WTC11 (cell line): ENCODE measurements around the gene POLDIP3. TPM values are rescaled to one million over a fixed set of nuclear protein-coding genes. Genes with fewer than 3 reads are reported as not detected.

Experiments
- ATAC-seq: fragments of 200-7000 bp; cut with Tn5 transposase; 2 replicates; pipeline ENCODE4 v1.10.0; 2021; ENCODE audit warnings: mild to moderate bottlenecking, moderate library complexity
- CTCF ChIA-PET: fragments of 300-600 bp; sonication (Branson Sonifier 250); formaldehyde crosslinking; loops from one replicate; lab custom pipeline; 2021; ENCODE audit warnings: antibody characterized with exemption; lab: Charles Lee
- POLR2A ChIA-PET: fragments of 350-600 bp; sonication (Branson Sonifier 250); formaldehyde crosslinking; loops from one replicate; lab custom pipeline; 2021; ENCODE audit warnings: antibody characterized with exemption; lab: Charles Lee
- DNase-seq: peaks from one replicate; pipeline ENCODE4 v3.0.0; 2021; ENCODE audit warnings: low spot score
- H3K27ac Mint-ChIP-seq: 2 replicates; pipeline ENCODE4 v1.8.0; 2021; ENCODE audit warnings: mixed read lengths
- H3K27me3 Mint-ChIP-seq: 2 replicates; pipeline ENCODE4 v1.8.0; 2021; ENCODE audit warnings: low read depth, mild to moderate bottlenecking, moderate library complexity, mixed read lengths
- H3K36me3 Mint-ChIP-seq: 2 replicates; pipeline ENCODE4 v1.8.0; 2021; ENCODE audit warnings: mixed read lengths
- H3K4me1 Mint-ChIP-seq: 2 replicates; pipeline ENCODE4 v1.8.0; 2022; ENCODE audit warnings: mixed read lengths
- H3K4me3 Mint-ChIP-seq: 2 replicates; pipeline ENCODE4 v1.8.0; 2021; ENCODE audit warnings: mild to moderate bottlenecking, moderate library complexity, mixed read lengths
- H3K9me3 Mint-ChIP-seq: 2 replicates; pipeline ENCODE4 v1.8.0; 2021; ENCODE audit warnings: mixed read lengths
- E2F4 ChIP-seq: sonication (generic); formaldehyde crosslinking; IDR thresholded peaks from 2 replicates; pipeline ENCODE4 v1.8.1; 2022; ENCODE audit warnings: low read depth, mild to moderate bottlenecking, moderate library complexity, missing genetic modification reagents, borderline replicate concordance
- ERG ChIP-seq: fragments of 250-450 bp; sonication (Bioruptor Pico); IDR thresholded peaks from 2 replicates; pipeline ENCODE4 v1.8.0; 2021; ENCODE audit warnings: mild to moderate bottlenecking
- HMGA2 ChIP-seq: fragments of 250-450 bp; sonication (Bioruptor Pico); IDR thresholded peaks from 2 replicates; pipeline ENCODE4 v1.4.0; 2021; ENCODE audit warnings: mild to moderate bottlenecking, moderate library complexity
- IRF1 ChIP-seq: sonication (generic); formaldehyde crosslinking; IDR thresholded peaks from 2 replicates; pipeline ENCODE4 v1.8.0; 2023; ENCODE audit warnings: missing genetic modification reagents
- JAZF1 ChIP-seq: fragments of 250-450 bp; sonication (Bioruptor Pico); IDR thresholded peaks from 2 replicates; pipeline ENCODE4 v1.9.0; 2021; ENCODE audit warnings: moderate library complexity, mild to moderate bottlenecking, inconsistent platforms
- JUN ChIP-seq: sonication (generic); formaldehyde crosslinking; IDR thresholded peaks from 2 replicates; pipeline ENCODE4 v1.8.0; 2023; ENCODE audit warnings: mild to moderate bottlenecking, missing genetic modification reagents
- NR1H2 ChIP-seq: sonication (generic); formaldehyde crosslinking; IDR thresholded peaks from 2 replicates; pipeline ENCODE4 v1.9.0; 2021; ENCODE audit warnings: mild to moderate bottlenecking, moderate library complexity, missing genetic modification reagents
- PREB ChIP-seq: sonication (generic); formaldehyde crosslinking; IDR thresholded peaks from 2 replicates; pipeline ENCODE4 v1.8.1; 2022; ENCODE audit warnings: mild to moderate bottlenecking, missing genetic modification reagents, moderate library complexity, borderline replicate concordance
- ZBTB21 ChIP-seq: sonication (generic); formaldehyde crosslinking; IDR thresholded peaks from 2 replicates; pipeline ENCODE4 v1.8.1; 2023; ENCODE audit warnings: mild to moderate bottlenecking, missing genetic modification reagents, borderline replicate concordance
- ZNF219 ChIP-seq: sonication (generic); formaldehyde crosslinking; IDR thresholded peaks from 2 replicates; pipeline ENCODE4 v1.8.0; 2023; ENCODE audit warnings: missing genetic modification reagents, mild to moderate bottlenecking, borderline replicate concordance
- ZNF281 ChIP-seq: sonication (generic); formaldehyde crosslinking; IDR thresholded peaks from 2 replicates; pipeline ENCODE4 v1.8.0; 2023; ENCODE audit warnings: mild to moderate bottlenecking, missing genetic modification reagents
- ZNF317 ChIP-seq: sonication (generic); formaldehyde crosslinking; IDR thresholded peaks from 2 replicates; pipeline ENCODE4 v1.8.1; 2023; ENCODE audit warnings: low read depth, mild to moderate bottlenecking, moderate library complexity, missing genetic modification reagents, borderline replicate concordance
- ZNF425 ChIP-seq: fragments of 250-450 bp; sonication (Bioruptor Pico); conservative IDR thresholded peaks from 2 replicates; pipeline ENCODE4 v1.9.0; 2021; ENCODE audit warnings: mild to moderate bottlenecking
- ZNF532 ChIP-seq: fragments of 250-450 bp; sonication (Bioruptor Pico); IDR thresholded peaks from 2 replicates; pipeline ENCODE4 v1.9.0; 2021; ENCODE audit warnings: mild to moderate bottlenecking, borderline replicate concordance
- ZNF671 ChIP-seq: fragments of 250-450 bp; sonication (Bioruptor Pico); IDR thresholded peaks from 2 replicates; pipeline ENCODE4 v1.8.0; 2021; ENCODE audit warnings: mild to moderate bottlenecking
- ZSCAN18 ChIP-seq: fragments of 250-450 bp; sonication (Bioruptor Pico); IDR thresholded peaks from 2 replicates; pipeline ENCODE4 v2.1.2; 2022; ENCODE audit warnings: mild to moderate bottlenecking, moderate library complexity
- total RNA-seq: library from RNA; stranded (reverse); gene quantifications from 3 replicates; pipeline ENCODE4 v1.2.3, GENCODE V29; 2021

The POLDIP3 gene
- total RNA-seq, 1 experiment from 2014 or later: 73.2 TPM

- H3K27ac Mint-ChIP-seq: no peak overlapping the region
- H3K4me3 Mint-ChIP-seq: no peak overlapping the region
- no peak for ATAC-seq
- H3K9me3 Mint-ChIP-seq: no peaks in the 10 kb centered on the region
- ChIA-PET POLR2A (no interaction called here), CTCF (interaction anchor here (0.5 to 1.4 kb wide), 4 partner anchors 17 to 434 kb away, joined by 3 to 4 read pairs (median 3); no protein-coding TSS in a partner anchor)
- H3K27me3 Mint-ChIP-seq: no peaks in the 10 kb centered on the region
- H3K36me3 Mint-ChIP-seq: peaks cover 8% of the 10 kb centered on the region
- TF ChIP-seq ZNF532 (CRISPR knock-in tag): no peak
- TF ChIP-seq NR1H2 (CRISPR knock-in tag): no peak
- TF ChIP-seq ZNF317 (CRISPR knock-in tag): no peak
- no peak for TF ChIP-seq JUN (CRISPR knock-in tag)
- no peak for TF ChIP-seq IRF1 (CRISPR knock-in tag)
- no peak for TF ChIP-seq ZBTB21 (CRISPR knock-in tag)
- no peak for TF ChIP-seq ZNF219 (CRISPR knock-in tag)
- TF ChIP-seq HMGA2 (CRISPR knock-in tag): no peak
- TF ChIP-seq ZNF281 (CRISPR knock-in tag): no peak
- no peak for TF ChIP-seq ERG (CRISPR knock-in tag)
- DNase-seq: no peak
- no peaks in the 10 kb centered on the region; the same call in 1 of the 2 replicates for H3K4me1 Mint-ChIP-seq
Measured at GRCh38 chr22:42626431-42626830, 11.7 kb upstream of the POLDIP3 start.

- TF ChIP-seq ZNF671 (CRISPR knock-in tag): no peak
- TF ChIP-seq JAZF1: no peak
- TF ChIP-seq ZNF425 (CRISPR knock-in tag): no peak
- TF ChIP-seq PREB: no peak
- TF ChIP-seq ZSCAN18 (CRISPR knock-in tag): no peak
- TF ChIP-seq E2F4 (CRISPR knock-in tag): no peak
- DNase-seq (no peak), ATAC-seq (no peak)
- Mint-ChIP-seq H3K9me3 (no peaks in the 10 kb centered on the region), H3K36me3 (peaks cover 8% of the 10 kb centered on the region), H3K27me3 (no peaks in the 10 kb centered on the region), H3K4me3 (no peak overlapping the region), H3K4me1 (no peaks in the 10 kb centered on the region; the same call in 1 of the 2 replicates), H3K27ac (no peak overlapping the region)
- POLR2A ChIA-PET: no interaction called here
- CTCF ChIA-PET: no interaction called here
Measured at GRCh38 chr22:42625416-42625815, 10.7 kb upstream of the POLDIP3 start.
